Liver (tissue), 9 donors: ENCODE measurements around the gene PTPN9. TPM values are rescaled to one million over a fixed set of nuclear protein-coding genes. Genes with fewer than 3 reads are reported as not detected.
A peak's percentile ranks its signal among the peaks of the same experiment; 100 is the strongest.

Source experiments
- DNase-seq: peaks from one replicate; pipeline ENCODE4 v3.0.0-alpha.2; 2017; ENCODE audit warnings: low spot score
- H3K27ac ChIP-seq, 2 donors: one replicate each; pipeline ENCODE4 v1.7.0; 2013; ENCODE audit warnings: inconsistent platforms in 2 of 2, low read length in 2 of 2, control low read depth in 1 of 2, low read depth in 1 of 2, mild to moderate bottlenecking in 1 of 2
- H3K27me3 ChIP-seq, 4 donors: one replicate each; pipeline versions ENCODE4 v1.6.1 to v1.7.0; 2013; ENCODE audit warnings: low read length in 3 of 4, inconsistent platforms in 1 of 4, mild to moderate bottlenecking in 1 of 4, moderate library complexity in 1 of 4; ENCODE audit not compliant: control insufficient read depth in 4 of 4, insufficient read depth in 4 of 4
- H3K36me3 ChIP-seq, 4 donors: one replicate each; pipeline versions ENCODE4 v1.6.1 to v1.7.0; 2013; ENCODE audit warnings: low read length in 3 of 4, mild to moderate bottlenecking in 3 of 4, low read depth in 1 of 4, moderate library complexity in 1 of 4; ENCODE audit not compliant: control insufficient read depth in 4 of 4, insufficient read depth in 3 of 4
- H3K4me1 ChIP-seq, 4 donors: one replicate each; pipeline versions ENCODE4 v1.6.1 to v1.7.0; 2013; ENCODE audit warnings: low read length in 3 of 4, mild to moderate bottlenecking in 3 of 4, moderate library complexity in 1 of 4; ENCODE audit not compliant: control insufficient read depth in 4 of 4, insufficient read depth in 4 of 4
- H3K4me3 ChIP-seq, 3 donors: one replicate each; pipeline versions ENCODE4 v1.6.1 to v1.7.0; 2013; ENCODE audit warnings: low read length in 3 of 3, control low read depth in 1 of 3, low read depth in 1 of 3, mild to moderate bottlenecking in 1 of 3
- H3K9ac ChIP-seq, 2 donors: one replicate each; pipeline ENCODE4 v1.7.0; 2013; ENCODE audit warnings: low read length in 2 of 2, mild to moderate bottlenecking in 2 of 2, moderate library complexity in 2 of 2, control low read depth in 1 of 2, low read depth in 1 of 2
- H3K9me3 ChIP-seq, 4 donors: one replicate each; pipeline versions ENCODE4 v1.6.1 to v1.7.0; 2013; ENCODE audit warnings: low read length in 3 of 4; ENCODE audit not compliant: control insufficient read depth in 4 of 4
- ATF3 ChIP-seq: IDR thresholded peaks from 2 replicates; pipeline ENCODE4 v1.6.1; 2016; ENCODE audit warnings: antibody characterized with exemption
- CTCF ChIP-seq: fragments of 150-350 bp; IDR thresholded peaks from 2 replicates; pipeline ENCODE4 v1.5.1; 2017; ENCODE audit warnings: improper control_type of control experiment, low read depth, low read length; ENCODE audit not compliant: missing input control
- FOXA1 ChIP-seq: IDR thresholded peaks from 2 replicates; pipeline ENCODE4 v1.6.1; 2016; ENCODE audit warnings: antibody characterized with exemption
- FOXA2 ChIP-seq: IDR thresholded peaks from 2 replicates; pipeline ENCODE4 v1.6.1; 2016; ENCODE audit warnings: antibody characterized with exemption
- GABPA ChIP-seq, 2 donors: IDR thresholded peaks in 1 of 2; conservative IDR thresholded peaks in 1 of 2; 2 replicates each; pipeline ENCODE4 v1.6.1; 2016; ENCODE audit warnings: antibody characterized with exemption in 2 of 2, mild to moderate bottlenecking in 1 of 2, moderate library complexity in 1 of 2
- HNF4A ChIP-seq, 2 donors: conservative IDR thresholded peaks; 2 replicates each; pipeline ENCODE4 v1.6.1; 2016; ENCODE audit warnings: antibody characterized with exemption in 2 of 2, mild to moderate bottlenecking in 2 of 2
- HNF4G ChIP-seq: IDR thresholded peaks from 2 replicates; pipeline ENCODE4 v1.6.1; 2016; ENCODE audit warnings: antibody characterized with exemption
- JUND ChIP-seq, 2 donors: IDR thresholded peaks; 2 replicates each; pipeline ENCODE4 v1.6.1; 2016; ENCODE audit warnings: antibody characterized with exemption in 2 of 2
- NR2F2 ChIP-seq: IDR thresholded peaks from 2 replicates; pipeline ENCODE4 v1.6.1; 2016; ENCODE audit warnings: antibody characterized with exemption
- RAD21 ChIP-seq, 2 donors: IDR thresholded peaks; 2 replicates each; pipeline ENCODE4 v1.6.1; 2016; ENCODE audit warnings: antibody characterized with exemption in 2 of 2, mild to moderate bottlenecking in 2 of 2
- RXRA ChIP-seq, 2 donors: IDR thresholded peaks; 2 replicates each; pipeline ENCODE4 v1.6.1; 2017 to 2018; ENCODE audit warnings: antibody characterized with exemption in 2 of 2, mild to moderate bottlenecking in 1 of 2
- SP1 ChIP-seq: IDR thresholded peaks from 2 replicates; pipeline ENCODE4 v1.6.1; 2018; ENCODE audit warnings: antibody characterized with exemption, mild to moderate bottlenecking
- TAF1 ChIP-seq: conservative IDR thresholded peaks from 2 replicates; pipeline ENCODE4 v1.6.1; 2016; ENCODE audit warnings: antibody characterized with exemption, mild to moderate bottlenecking
- YY1 ChIP-seq: IDR thresholded peaks from 2 replicates; pipeline ENCODE4 v1.6.1; 2016; ENCODE audit warnings: antibody characterized with exemption, mild to moderate bottlenecking
- ZBTB33 ChIP-seq: IDR thresholded peaks from 2 replicates; pipeline ENCODE4 v1.6.1; 2016; ENCODE audit warnings: antibody characterized with exemption
- WGBS: extraction: QIAGEN DNeasy Blood & Tissue Kit; methylation state at CpG from one replicate; pipeline ENCODE4 v1.1.7; 2013; 5-methylcytosine and 5-hydroxymethylcytosine counted together
- polyA plus RNA-seq, 2 donors: library from polyadenylated mRNA; stranded (reverse) in 1 of 2; unstranded in 1 of 2; fragments of 200-250 nt in 1 of 2; fragments of >200 nt in 1 of 2; fragmentation: Nextera tagmentation in 1 of 2; extraction: Ambion mirVana in 1 of 2; gene quantifications; one replicate each; pipeline versions ENCODE4 v1.2.1 to v1.2.3, GENCODE V29; 2013 to 2015
- total RNA-seq, 2 donors: library from RNA; depleted of rRNA; stranded (reverse); fragments of >200 nt; gene quantifications; one replicate each; pipeline ENCODE4 v1.2.3, GENCODE V29; 2014
- TF ChIP-seq, protein P1 (sequence below): IDR thresholded peaks from 2 replicates; pipeline ENCODE4 v1.6.1; 2016; ENCODE audit warnings: antibody characterized with exemption, mild to moderate bottlenecking
- donor health status: healthy.
- donor health status: healthy.
- donor health status: healthy.
- donor health status: healthy.
- donor health status: healthy.

Gene PTPN9
- total and polyA plus RNA-seq, 4 donors, result 5.4 to 14.1 (median 7.5) TPM

DNA sequence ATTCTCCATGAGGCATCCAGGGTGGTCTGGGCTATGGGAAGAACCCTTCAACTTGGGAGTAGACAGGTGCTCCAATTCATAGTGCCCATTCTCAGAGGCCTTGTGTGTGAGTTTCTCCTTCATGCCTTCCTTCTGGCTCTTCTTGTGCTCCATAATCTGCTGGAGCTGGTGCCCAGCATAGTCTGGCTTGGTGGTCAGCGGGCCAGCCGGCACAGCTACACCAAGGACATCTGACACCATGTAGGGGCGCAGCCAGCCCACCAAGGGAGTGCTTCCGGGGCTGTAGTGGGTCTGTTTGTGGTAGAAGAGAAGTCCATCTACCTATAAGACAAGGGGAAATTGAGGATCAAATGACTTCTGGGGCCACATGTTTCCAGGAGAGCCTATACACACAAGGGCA lies 19.2 kb upstream of the PTPN9 start (continued):
- TF ChIP-seq GABPA (IDR thresholded peaks at IDR 0.05 in 1 of 2, conservative IDR thresholded peaks at IDR 0.05 in 1 of 2), result no peak

- Histone ChIP-seq H3K27me3 (no peaks in the 10 kb centered on the region), H3K9me3 (no peaks in the 10 kb centered on the region), H3K9ac (no peak overlapping the region), H3K4me3 (no peak overlapping the region), H3K4me1 (peaks cover 5 to 29% (median 20%) of the 10 kb centered on the region in 4 donors), H3K27ac (peak overlapping the region; percentile 51 to 64), H3K36me3 (peaks cover 2 to 14% (median 10%) of the 10 kb centered on the region in 4 donors)
- no peak for DNase-seq
- WGBS, result 25% methylated on average over 3 of the region's 3 CpGs
- TF ChIP-seq JUND (IDR thresholded peaks at IDR 0.05) (peak in 1 of 2 donors; percentile 56), RAD21 (IDR thresholded peaks at IDR 0.05) (peak; percentile 64 to 75), YY1 (peak; percentile 28), HNF4A (conservative IDR thresholded peaks at IDR 0.05) (peak; percentile 50 to 54), CTCF (peak; percentile 36), RXRA (IDR thresholded peaks at IDR 0.05) (peak in 1 of 2 donors; percentile 59), NR2F2 (no peak)
- TF ChIP-seq, protein P1, sequence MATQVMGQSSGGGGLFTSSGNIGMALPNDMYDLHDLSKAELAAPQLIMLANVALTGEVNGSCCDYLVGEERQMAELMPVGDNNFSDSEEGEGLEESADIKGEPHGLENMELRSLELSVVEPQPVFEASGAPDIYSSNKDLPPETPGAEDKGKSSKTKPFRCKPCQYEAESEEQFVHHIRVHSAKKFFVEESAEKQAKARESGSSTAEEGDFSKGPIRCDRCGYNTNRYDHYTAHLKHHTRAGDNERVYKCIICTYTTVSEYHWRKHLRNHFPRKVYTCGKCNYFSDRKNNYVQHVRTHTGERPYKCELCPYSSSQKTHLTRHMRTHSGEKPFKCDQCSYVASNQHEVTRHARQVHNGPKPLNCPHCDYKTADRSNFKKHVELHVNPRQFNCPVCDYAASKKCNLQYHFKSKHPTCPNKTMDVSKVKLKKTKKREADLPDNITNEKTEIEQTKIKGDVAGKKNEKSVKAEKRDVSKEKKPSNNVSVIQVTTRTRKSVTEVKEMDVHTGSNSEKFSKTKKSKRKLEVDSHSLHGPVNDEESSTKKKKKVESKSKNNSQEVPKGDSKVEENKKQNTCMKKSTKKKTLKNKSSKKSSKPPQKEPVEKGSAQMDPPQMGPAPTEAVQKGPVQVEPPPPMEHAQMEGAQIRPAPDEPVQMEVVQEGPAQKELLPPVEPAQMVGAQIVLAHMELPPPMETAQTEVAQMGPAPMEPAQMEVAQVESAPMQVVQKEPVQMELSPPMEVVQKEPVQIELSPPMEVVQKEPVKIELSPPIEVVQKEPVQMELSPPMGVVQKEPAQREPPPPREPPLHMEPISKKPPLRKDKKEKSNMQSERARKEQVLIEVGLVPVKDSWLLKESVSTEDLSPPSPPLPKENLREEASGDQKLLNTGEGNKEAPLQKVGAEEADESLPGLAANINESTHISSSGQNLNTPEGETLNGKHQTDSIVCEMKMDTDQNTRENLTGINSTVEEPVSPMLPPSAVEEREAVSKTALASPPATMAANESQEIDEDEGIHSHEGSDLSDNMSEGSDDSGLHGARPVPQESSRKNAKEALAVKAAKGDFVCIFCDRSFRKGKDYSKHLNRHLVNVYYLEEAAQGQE, result no peak
These were observed 18.7 kb upstream of the PTPN9 start for GRCh38 chr15:75597667-75598341.

GRCh38 chr15:75596703-75597345 lies 17.7 kb upstream of the PTPN9 start:
- peaks cover 5 to 29% (median 20%) of the 10 kb centered on the region in 4 donors for H3K4me1 ChIP-seq
- TF ChIP-seq ZBTB33 (no peak), FOXA2 (no peak), NR2F2 (no peak), TAF1 (no peak), HNF4A (conservative IDR thresholded peaks at IDR 0.05) (no peak), GABPA (IDR thresholded peaks at IDR 0.05 in 1 of 2, conservative IDR thresholded peaks at IDR 0.05 in 1 of 2) (no peak), FOXA1 (no peak), RAD21 (IDR thresholded peaks at IDR 0.05) (no peak), RXRA (IDR thresholded peaks at IDR 0.05) (no peak), YY1 (no peak), SP1 (no peak), ATF3 (no peak), HNF4G (no peak), JUND (IDR thresholded peaks at IDR 0.05) (no peak)
- TF ChIP-seq, protein P1, result no peak

More at GRCh38 chr15:75596703-75597345, 17.7 kb upstream of the PTPN9 start:
- H3K4me3 ChIP-seq, result no peak overlapping the region
- H3K9me3 ChIP-seq, result no peaks in the 10 kb centered on the region
- no peaks in the 10 kb centered on the region for H3K27me3 ChIP-seq
- no peak overlapping the region for H3K9ac ChIP-seq
- peak overlapping the region; percentile 43 to 64 for H3K27ac ChIP-seq
- DNase-seq, result no peak
- H3K36me3 ChIP-seq, result peaks cover 2 to 15% (median 10%) of the 10 kb centered on the region in 4 donors
- WGBS, result 51% methylated on average over 3 of the region's 3 CpGs
